Thoracic aorta (tissue), 2 donors: ENCODE measurements around the gene KHDC4. TPM values are rescaled to one million over a fixed set of nuclear protein-coding genes. Genes with fewer than 3 reads are reported as not detected.

Experiments
- ATAC-seq: fragments of 150-250 bp; one replicate; pipeline ENCODE4 v1.8.0; 2017; ENCODE audit warnings: low read depth; ENCODE audit not compliant: insufficient number of reproducible peaks, low FRiP score
- DNase-seq: peaks from one replicate; pipeline ENCODE4 v3.0.0-alpha.2; 2020; ENCODE audit warnings: low spot score
- H3K27ac ChIP-seq, 2 donors: fragments of 200-600 bp; sonication (generic); 1 replicate in 1 of 2; 2 replicates in 1 of 2; pipeline ENCODE4 v1.5.1; 2016; ENCODE audit warnings: mild to moderate bottlenecking in 2 of 2, moderate library complexity in 2 of 2
- H3K27me3 ChIP-seq: fragments of 200-600 bp; sonication (generic); replicated peaks from 2 replicates; pipeline ENCODE4 v1.6.0; 2016; ENCODE audit warnings: mild to moderate bottlenecking; ENCODE audit not compliant: insufficient read depth
- H3K36me3 ChIP-seq: fragments of 200-600 bp; sonication (generic); one replicate; pipeline ENCODE4 v1.5.1; 2016
- H3K4me1 ChIP-seq, 2 donors: fragments of 200-600 bp; sonication (generic); 1 replicate in 1 of 2; 2 replicates in 1 of 2; pipeline versions ENCODE4 v1.5.1 to v1.6.0; 2016; ENCODE audit warnings: low read depth in 2 of 2, mild to moderate bottlenecking in 1 of 2; ENCODE audit not compliant: control insufficient read depth in 1 of 2
- H3K4me3 ChIP-seq: fragments of 200-600 bp; sonication (generic); 2 replicates; pipeline ENCODE4 v1.5.1; 2016; ENCODE audit warnings: mild to moderate bottlenecking
- H3K9me3 ChIP-seq: fragments of 200-600 bp; sonication (generic); 2 replicates; pipeline ENCODE4 v1.5.1; 2016
- total RNA-seq, 2 donors: library from RNA; depleted of rRNA; stranded (reverse); fragments of >200 nt; gene quantifications; one replicate each; pipeline versions ENCODE4 v1.1.0 to v1.2.3, GENCODE V29; 2016
- TF ChIP-seq, protein P1 (sequence below): fragments of 200-600 bp; sonication (generic); IDR thresholded peaks from one replicate; pipeline ENCODE4 v1.5.1; 2019; ENCODE audit warnings: antibody characterized with exemption

The KHDC4 gene
- total RNA-seq, 2 donors from 2014 or later: 50.6 to 56.9 TPM

DNA sequence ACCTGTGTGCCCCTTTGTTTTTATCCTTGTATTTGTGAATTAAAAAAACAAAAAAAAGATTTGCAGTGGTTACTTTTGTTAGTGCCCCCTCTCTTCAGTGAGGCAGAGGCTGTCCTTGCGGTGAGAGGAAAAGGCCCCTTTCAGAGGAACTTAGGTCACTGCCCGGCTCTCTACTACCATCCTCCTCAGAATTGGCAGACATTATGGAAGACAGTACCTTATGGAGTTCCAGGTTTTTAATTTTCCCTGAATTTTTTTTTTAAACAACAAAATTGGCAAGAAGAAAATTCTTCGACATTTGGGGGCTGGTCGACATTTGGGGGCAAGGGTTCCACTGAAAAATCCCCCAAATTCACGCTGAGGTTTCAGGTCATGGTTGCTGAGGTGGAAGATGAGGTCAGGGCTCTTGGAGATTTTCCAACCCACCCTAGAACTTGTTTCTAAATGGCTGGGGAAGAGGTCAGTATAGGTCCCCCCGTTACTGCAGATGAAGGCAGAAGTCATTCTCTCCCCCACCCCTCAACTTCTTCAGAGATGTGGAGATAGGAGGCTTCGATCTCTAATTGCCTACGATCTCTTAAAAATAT is 12.5 kb upstream of the KHDC4 start:
- Histone ChIP-seq H3K9me3 (no peaks in the 10 kb centered on the region), H3K27ac (peak overlapping the region in 1 of 2 donors; percentile 46), H3K4me1 (peaks cover 8 to 28% of the 10 kb centered on the region in 2 donors), H3K27me3 (no peaks in the 10 kb centered on the region), H3K36me3 (peaks cover 46% of the 10 kb centered on the region), H3K4me3 (no peak overlapping the region)
- no peak for ATAC-seq
- no peak for DNase-seq
- TF ChIP-seq, protein P1, sequence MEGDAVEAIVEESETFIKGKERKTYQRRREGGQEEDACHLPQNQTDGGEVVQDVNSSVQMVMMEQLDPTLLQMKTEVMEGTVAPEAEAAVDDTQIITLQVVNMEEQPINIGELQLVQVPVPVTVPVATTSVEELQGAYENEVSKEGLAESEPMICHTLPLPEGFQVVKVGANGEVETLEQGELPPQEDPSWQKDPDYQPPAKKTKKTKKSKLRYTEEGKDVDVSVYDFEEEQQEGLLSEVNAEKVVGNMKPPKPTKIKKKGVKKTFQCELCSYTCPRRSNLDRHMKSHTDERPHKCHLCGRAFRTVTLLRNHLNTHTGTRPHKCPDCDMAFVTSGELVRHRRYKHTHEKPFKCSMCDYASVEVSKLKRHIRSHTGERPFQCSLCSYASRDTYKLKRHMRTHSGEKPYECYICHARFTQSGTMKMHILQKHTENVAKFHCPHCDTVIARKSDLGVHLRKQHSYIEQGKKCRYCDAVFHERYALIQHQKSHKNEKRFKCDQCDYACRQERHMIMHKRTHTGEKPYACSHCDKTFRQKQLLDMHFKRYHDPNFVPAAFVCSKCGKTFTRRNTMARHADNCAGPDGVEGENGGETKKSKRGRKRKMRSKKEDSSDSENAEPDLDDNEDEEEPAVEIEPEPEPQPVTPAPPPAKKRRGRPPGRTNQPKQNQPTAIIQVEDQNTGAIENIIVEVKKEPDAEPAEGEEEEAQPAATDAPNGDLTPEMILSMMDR: no peak

DNA sequence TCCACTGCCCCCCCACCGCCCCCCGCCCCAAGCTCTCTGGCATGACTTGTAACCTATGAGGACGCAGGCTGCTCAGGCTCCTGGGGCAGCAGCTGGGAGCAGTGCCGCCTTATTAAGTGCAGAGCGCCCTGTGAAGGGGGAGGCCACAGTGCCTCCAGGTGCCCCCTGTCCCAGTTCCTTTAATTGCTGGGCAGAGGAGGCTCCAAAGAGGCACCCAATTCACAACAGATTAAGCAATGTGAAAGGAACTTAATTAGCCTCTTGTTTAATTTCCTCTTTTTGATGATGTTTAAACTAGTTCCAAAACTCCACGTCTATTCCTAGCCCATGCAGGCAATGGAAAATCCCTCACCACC is 10.2 kb upstream of the KHDC4 start:
- TF ChIP-seq, protein P1: no peak
- Histone ChIP-seq H3K27ac (peak overlapping the region; percentile 46 to 50), H3K27me3 (no peaks in the 10 kb centered on the region), H3K4me1 (peaks cover 27 to 51% of the 10 kb centered on the region in 2 donors), H3K9me3 (no peaks in the 10 kb centered on the region), H3K4me3 (no peak overlapping the region), H3K36me3 (peaks cover 26% of the 10 kb centered on the region)
- ATAC-seq: no peak
- no peak for DNase-seq

DNA sequence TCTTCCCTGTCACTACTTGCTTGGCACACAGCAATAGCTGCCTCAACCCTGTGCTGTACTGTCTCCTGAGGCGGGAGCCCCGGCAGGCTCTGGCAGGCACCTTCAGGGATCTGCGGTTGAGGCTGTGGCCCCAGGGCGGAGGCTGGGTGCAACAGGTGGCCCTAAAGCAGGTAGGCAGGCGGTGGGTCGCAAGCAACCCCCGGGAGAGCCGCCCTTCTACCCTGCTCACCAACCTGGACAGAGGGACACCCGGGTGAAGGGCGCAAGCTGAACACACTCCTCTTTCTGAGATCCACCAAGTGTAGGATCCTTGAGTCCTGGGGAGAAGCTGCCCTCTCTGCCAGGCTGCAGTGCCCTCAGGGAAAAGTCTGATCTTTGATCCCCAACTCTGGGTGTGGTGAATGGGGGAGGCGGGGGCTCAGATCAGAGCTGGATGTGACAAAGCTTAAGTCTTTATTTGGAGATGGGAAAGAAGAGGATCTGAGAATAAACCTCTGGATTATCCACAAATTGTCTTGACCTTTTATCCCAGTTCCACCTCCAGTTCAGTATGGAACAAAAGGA is 8.4 kb upstream of the KHDC4 start:
- Histone ChIP-seq H3K27me3 (no peaks in the 10 kb centered on the region), H3K4me1 (peaks cover 27 to 65% of the 10 kb centered on the region in 2 donors), H3K36me3 (peaks cover 11% of the 10 kb centered on the region), H3K9me3 (no peaks in the 10 kb centered on the region), H3K4me3 (no peak overlapping the region), H3K27ac (peak overlapping the region; percentile 81 to 90)
- TF ChIP-seq, protein P1: no peak
- DNase-seq (no peak), ATAC-seq (no peak)

DNA sequence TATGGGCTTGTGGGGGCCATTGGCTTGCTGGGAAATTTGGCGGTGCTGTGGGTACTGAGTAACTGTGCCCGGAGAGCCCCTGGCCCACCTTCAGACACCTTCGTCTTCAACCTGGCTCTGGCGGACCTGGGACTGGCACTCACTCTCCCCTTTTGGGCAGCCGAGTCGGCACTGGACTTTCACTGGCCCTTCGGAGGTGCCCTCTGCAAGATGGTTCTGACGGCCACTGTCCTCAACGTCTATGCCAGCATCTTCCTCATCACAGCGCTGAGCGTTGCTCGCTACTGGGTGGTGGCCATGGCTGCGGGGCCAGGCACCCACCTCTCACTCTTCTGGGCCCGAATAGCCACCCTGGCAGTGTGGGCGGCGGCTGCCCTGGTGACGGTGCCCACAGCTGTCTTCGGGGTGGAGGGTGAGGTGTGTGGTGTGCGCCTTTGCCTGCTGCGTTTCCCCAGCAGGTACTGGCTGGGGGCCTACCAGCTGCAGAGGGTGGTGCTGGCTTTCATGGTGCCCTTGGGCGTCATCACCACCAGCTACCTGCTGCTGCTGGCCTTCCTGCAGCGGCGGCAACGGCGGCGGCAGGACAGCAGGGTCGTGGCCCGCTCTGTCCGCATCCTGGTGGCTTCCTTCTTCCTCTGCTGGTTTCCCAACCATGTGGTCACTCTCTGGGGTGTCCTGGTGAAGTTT is 7.8 kb upstream of the KHDC4 start:
- H3K4me1 ChIP-seq: peaks cover 27 to 65% of the 10 kb centered on the region in 2 donors
- H3K4me3 ChIP-seq: no peak overlapping the region
- peaks cover 7% of the 10 kb centered on the region for H3K36me3 ChIP-seq
- ATAC-seq (no peak), DNase-seq (no peak)
- H3K9me3 ChIP-seq: no peaks in the 10 kb centered on the region
- H3K27me3 ChIP-seq: no peaks in the 10 kb centered on the region
- TF ChIP-seq, protein P1: no peak
- H3K27ac ChIP-seq: peak overlapping the region; percentile 81 to 90

DNA sequence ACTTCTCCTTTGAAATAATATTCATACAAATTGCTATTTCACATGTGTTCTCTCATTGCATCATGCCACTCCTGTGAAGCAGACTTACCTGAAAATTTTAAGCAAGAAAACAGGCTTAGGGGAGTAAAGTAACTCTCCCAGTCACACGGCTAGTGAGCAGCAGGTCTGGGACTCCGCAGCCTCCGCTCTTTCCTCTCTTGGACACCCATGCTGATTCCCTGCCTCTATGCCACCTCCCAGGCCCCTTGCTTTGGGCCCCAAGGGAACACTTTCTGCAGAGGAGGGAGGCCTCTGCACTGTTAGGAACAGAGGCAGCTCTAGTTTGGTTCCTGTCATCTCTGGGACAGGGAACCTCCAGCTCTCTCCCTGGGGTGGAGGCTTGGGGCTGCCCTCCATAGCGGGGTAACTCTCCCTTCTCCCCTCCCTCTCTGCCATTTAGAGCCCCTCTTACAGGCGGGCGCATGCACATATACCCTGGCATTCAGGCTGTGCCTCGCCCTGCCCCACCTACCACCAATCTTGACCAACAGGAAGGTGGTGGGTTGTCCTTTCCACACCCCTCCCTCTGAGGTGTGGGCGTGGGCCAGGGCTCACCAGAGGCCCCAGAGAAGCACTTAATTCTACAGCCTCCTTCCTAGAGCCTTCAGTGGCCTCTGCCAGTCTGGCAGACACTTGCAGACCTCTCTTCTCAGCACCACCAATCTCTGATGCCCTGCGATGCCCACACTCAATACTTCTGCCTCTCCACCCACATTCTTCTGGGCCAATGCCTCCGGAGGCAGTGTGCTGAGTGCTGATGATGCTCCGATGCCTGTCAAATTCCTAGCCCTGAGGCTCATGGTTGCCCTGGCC is 7.0 kb upstream of the KHDC4 start, which contains the start of gene RXFP4:
Gene RXFP4, plus strand, starts transcription at position 646 of the 852 bp plus-strand sequence. Its CDS starts 72 bp downstream, at position 718.
- TF ChIP-seq, protein P1: no peak
- Histone ChIP-seq H3K4me3 (no peak within 1 kb of the TSS), H3K27me3 (no peaks in the 10 kb centered on the region), H3K4me1 (peaks cover 22 to 58% of the 10 kb centered on the region in 2 donors), H3K27ac (peak within 1 kb of the TSS; percentile 81 to 90), H3K9me3 (no peaks in the 10 kb centered on the region), H3K36me3 (no peaks in the 10 kb centered on the region)
- DNase-seq: no peak
- ATAC-seq: no peak
